ENCODE data around the gene CDC25B.

The CDC25B gene

DNA sequence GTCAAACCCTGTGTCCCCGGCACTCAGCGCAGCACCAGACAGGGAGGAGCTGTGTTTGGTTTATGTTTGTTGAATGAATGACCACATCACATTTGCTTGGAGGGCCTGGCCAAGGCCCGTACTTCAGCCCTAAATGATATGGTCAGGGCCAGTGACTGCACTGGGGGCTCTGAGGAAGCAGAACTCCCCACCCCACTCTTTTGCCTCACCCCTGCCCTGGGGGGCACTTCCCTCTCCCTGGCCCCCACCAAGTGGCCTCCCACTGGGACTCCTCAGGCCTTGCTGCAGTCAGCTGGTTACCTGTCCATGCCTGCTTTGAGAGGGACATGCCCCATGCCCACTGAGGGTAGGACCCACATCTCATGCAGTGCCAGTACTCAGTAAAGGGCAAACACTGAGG is 31.5 kb upstream of the CDC25B start:
- DNase-seq = no peak

DNA sequence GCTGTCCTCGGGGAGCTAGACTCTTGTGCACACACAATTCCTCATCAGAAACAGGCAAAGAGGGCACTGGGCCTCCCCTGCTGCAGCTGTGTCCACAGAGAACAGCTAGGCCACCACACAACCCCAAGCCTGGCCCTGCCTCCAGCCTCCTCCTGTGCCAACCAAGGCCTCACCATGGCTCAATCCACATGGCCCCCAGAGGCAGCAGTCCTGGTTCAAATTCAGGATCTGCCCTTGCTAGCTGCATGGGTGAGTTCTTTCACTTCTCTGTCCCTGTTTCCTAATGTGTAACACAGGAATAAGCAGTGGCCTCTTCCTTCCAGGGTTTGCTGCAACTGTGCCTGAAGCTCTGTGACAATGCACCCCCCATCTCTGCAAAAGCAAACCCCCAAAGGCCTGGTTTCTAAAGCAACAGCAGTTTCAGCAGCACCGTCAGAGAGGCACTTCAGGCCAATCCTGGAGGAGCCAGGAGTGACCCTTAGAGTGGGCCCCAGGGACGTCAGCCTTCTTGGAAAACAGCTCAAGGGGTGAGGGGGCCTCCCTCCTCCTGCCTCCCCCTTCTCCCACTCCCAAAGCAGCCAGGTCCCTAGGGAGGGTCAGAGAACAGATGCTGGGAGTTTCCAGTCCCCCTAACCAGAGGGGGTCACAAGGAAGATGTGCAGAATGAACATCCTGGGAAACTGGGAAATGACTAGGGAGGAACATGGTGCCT is 30.8 kb upstream of the CDC25B start:
- DNase-seq = no peak

GRCh38 chr20:3766422-3767109 is 29.5 kb upstream of the CDC25B start:
- DNase-seq = no peak

- no peak for DNase-seq
Observed at GRCh38 chr20:3767110-3767426, 29.0 kb upstream of the CDC25B start.

DNA sequence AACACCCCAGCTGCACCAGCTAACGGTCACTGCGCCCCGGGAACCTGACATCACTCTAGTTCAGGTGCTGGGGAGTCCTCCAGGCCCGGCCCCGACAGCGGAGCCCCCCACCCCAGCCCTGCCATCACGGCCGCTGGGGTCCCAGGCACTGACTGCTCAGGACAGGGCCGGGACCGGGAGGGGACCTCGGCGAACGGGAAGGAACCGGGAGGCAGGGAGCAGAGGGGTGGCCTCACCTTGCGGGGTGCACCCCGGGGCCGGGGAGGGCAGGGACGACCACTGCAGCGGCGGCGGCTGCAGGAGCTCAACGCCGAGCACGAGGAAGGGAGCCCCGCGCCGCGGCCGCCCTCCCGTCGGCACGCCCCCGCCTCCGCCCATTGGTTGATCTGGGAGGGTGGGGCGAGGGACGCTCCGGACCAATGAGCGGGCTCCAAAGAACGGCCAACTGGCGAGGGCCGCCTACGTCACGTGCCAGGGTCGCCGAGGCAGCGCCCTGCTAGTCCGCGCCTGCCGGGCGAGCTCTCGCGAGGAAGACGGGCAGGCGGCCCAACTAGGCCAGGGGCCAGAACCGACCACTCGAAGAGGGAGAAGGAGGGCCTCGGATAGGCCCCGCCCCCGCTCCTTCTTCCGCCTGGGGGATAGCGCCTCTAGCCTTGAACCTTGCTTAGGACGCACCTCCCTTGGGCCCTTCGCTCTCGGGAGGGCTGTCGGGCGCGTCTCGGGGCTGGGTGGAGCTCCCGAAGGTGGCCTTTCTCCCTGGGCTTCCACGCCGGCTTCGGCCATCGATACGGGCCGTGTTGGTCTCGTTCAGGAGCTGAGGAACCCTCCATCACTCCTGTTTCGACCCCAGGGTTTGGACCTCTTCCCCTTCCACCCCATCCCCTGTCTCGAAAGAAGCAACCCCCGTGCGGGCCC is 28.4 kb upstream of the CDC25B start, which contains the start of gene ADISSP:
Gene ADISSP, minus strand, starts transcription at position 327 of the 915 bp plus-strand sequence. CDS start 7,653 bp downstream, outside the sequence.
- peak; percentile 71 to 99 (median 96) for DNase-seq

- peak in 10 of 14 donors; percentile 56 to 84 (median 76) for DNase-seq
Observed at GRCh38 chr20:3768342-3769130, 27.6 kb upstream of the CDC25B start.

GRCh38 chr20:3771552-3772058 is 24.5 kb upstream of the CDC25B start:
- no peak for DNase-seq

DNA sequence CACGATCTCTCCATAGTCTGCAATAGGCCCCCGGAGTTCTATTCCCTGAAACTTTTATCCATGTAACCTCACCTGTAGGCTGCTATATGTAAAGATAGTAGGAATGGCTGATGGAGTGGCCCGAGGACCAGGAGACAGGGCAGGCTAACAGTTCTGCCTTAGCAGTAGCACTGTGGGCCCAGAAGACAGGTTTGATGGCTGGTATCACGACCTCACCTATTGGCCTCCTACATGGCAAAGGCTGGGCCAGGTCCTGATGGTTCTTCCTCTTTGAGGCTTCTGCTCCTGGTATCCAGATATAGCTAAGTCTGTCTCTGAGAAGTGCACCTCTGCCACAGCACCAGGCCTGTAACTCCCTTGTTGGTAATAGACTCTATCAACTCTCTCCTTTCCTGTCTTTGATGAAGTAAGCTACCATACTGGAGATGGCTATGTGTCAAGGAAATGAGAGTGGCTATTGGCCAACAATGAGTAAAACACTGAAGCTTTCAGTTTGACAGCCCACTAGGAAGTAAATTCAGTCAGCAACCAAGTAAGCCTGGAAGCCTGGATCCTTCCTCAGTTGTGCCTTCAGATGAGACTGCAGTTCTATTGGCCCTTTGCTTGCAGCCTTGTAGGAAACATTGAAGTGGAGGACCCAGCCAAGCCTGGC is 20.5 kb upstream of the CDC25B start:
- no peak for DNase-seq

GRCh38 chr20:3777381-3777715 is 18.8 kb upstream of the CDC25B start:
- no peak for DNase-seq

DNA sequence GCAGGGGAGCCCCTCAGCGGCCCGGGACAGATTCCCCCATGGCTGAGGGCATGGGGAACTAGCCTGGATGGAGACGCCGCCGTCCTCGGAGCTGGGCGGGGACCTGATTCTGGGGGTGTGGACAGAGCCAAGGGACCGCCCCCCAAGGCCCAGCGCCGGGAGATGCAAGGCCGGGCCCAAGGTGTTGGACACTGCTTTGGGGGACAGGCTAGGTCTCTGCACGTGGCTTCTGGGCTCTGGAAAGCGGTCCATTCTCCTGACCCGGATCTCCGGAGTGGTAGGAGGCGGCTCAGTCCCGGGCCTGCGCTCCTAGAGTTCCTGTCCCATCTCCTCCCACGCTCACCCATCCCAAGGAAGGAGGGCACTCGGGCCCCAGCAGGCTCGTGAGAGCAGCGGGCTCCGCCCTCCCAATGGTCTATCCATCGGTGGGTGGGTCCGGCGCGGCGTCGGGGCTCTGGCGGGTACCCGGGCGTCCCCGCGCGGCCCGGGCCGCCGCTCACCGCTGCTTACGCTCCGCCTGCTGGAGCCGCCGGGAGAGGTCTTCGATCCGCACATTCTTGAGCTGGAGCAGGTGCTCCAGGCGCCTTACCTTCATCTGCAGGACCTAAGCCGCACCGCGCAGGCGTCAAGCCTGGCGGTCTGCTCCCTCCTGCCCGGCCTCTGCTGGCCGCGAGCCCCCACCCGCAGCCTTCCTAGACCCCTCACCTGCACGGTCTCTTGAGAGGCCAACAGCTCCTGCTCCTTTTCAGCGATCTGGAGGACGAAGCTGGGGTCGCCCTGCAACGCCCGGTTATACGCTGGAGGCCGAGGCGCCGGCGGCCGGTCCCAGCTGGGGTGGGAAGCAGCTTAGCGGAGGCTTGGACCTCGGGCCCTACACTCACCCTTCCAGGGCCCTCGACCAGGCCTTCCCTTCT is 18.1 kb upstream of the CDC25B start:
- DNase-seq = peak in 2 of 14 donors; percentile 17 to 21

GRCh38 chr20:3778976-3779375 is 17.1 kb upstream of the CDC25B start:
- DNase-seq = no peak

DNA sequence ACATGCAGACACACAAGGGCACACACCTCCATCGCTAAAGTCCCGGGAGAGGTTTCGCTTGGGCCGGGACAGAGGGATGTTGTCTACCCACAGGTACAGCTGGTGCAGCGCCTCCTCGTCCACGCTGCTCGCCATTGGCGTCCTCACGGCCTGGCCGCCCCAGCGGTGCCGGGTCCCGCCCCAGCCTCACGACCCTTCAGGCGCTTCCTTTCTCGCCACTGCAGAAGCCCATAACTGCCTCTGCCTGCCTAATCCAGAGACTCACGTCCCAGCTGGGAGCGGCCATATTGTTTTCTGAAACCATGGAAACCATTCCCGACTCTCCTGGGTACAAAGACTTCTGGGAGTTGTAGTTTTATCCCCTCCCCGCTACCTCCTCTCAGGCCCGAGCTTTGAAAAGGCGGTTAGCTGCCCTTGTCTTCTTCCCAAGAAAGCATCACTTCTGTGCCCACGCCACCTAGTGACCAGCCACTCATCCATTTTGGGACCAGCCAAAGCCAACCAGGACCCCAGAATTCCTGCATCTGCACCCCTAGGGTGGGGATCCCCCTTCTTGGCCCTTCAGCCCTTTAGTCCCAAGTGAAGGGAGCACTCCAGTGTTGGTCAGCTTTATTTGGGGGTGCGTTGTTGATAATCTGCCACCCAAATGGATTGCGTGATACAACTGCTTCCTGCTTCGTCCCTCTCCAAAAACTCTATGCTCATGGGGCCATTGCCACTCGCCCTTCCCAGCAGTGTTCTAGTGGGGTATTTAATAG is 14.8 kb upstream of the CDC25B start, which contains the start of gene SPEF1:
Gene SPEF1, minus strand, starts transcription at position 296 of the 758 bp plus-strand sequence. Its CDS starts 161 bp downstream, at position 135.
- peak in 12 of 14 donors; percentile 28 to 90 (median 58) for DNase-seq

- DNase-seq = no peak
Observed at GRCh38 chr20:3782597-3782996, 13.5 kb upstream of the CDC25B start.

DNA sequence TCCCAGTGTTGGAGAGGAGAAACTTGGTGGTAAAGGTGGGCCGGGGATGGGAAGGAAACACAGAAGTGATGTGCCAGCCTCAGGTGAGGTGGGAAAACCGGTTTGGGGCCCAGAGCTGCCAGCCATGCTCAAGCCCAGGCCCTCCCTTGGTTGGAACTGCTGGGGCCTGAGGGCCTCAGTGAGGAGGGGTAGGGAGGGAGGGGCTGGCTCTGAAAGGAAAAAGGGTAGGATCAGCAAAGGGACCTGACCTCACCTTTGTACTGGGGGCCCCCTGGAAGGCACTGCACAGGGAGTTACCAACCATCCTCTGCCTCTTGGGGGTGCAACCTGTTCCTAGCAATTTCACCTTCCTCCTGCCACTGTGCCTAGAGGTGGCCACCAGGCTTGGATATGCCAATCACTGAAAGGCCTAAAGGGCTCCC is 13.0 kb upstream of the CDC25B start:
- DNase-seq = no peak

DNA sequence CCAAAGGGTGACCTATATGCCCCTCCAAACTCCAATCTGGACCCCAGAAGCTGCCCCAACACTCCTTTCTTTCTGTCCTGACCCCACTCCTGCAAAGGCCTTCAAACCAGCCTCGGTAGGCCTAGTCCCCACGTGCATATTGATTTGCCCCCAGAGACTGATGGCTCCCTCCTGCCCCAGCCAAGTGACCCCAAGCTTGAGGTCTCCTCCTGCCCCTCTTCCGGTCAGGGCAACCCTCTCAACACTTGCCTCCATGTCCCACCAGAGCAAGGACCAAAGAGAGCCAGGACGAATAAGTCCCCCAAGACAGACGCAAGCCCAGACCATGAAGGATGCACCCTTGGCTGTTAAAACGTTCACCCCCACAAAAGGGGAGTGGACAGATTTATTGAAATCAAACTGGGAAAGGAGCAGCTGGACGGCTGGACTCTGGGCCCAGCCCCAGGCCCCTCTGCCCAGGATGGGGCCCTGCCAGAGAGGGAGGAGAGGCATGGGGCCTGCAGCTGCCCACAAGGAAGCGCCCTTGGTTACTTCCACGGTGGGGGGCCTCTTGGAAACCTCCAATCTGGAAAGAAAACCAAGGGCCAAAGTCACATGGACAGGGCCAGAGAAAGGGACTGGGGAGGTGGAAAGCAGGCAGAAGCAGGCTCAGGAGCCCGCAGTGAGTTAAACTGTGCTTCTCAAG is 12.5 kb upstream of the CDC25B start:
- peak in 5 of 14 donors; percentile 20 to 61 (median 45) for DNase-seq

GRCh38 chr20:3784216-3784853 is 11.8 kb upstream of the CDC25B start:
- DNase-seq = no peak

DNA sequence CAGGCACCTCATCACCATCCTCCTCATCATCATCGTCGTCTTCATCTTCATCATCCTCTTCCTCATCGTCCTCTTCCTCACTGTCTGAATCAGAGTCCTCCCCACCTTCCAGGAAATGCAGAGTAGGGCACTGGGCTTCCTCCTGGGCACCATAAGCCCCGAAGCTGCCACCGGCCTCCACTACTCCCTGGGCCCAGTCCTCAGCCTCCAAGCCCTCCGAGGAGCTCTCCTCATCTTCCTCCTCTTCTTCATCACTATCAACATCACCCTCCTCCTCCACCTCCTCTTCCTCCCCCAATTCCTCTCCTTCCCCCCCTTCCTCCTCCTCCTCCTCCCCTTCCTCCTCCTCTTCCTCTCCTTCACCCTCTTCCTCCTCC is 11.3 kb upstream of the CDC25B start:
- no peak for DNase-seq
